UCSD-AML1 (cell line): Measurements from ENCODE around the gene GPR27.

Source experiments
- DNase-seq: peaks from one replicate; lab custom pipeline; 2025; ENCODE audit not compliant: unreplicated experiment; lab: John Stamatoyannopoulos, UW

Gene GPR27

GRCh38 chr3:71732637-71733036 is 21.0 kb upstream of the GPR27 start:
- DNase-seq = no peak

GRCh38 chr3:71733319-71733718 is 20.3 kb upstream of the GPR27 start:
- no peak for DNase-seq

GRCh38 chr3:71734881-71735280 is 18.8 kb upstream of the GPR27 start:
- no peak for DNase-seq

- no peak for DNase-seq
Measured at GRCh38 chr3:71742621-71743020, 11.0 kb upstream of the GPR27 start.

- no peak for DNase-seq
Measured at GRCh38 chr3:71744738-71745137, 8.9 kb upstream of the GPR27 start.

- no peak for DNase-seq
Measured at GRCh38 chr3:71751602-71752001, 2.1 kb upstream of the GPR27 start.

- no peak for DNase-seq
Measured at GRCh38 chr3:71752831-71753700, 589 bp upstream of the GPR27 start.

GRCh38 chr3:71754610-71755253 is 1.1 kb downstream of the GPR27 start:
- no peak for DNase-seq

- no peak for DNase-seq
Measured at GRCh38 chr3:71758091-71758490, 4.4 kb downstream of the GPR27 start.

GRCh38 chr3:71759401-71759800 is 5.7 kb downstream of the GPR27 start:
- DNase-seq = no peak

- no peak for DNase-seq
Measured at GRCh38 chr3:71760140-71760539, 6.5 kb downstream of the GPR27 start.

- DNase-seq = no peak
Measured at GRCh38 chr3:71763426-71763825, 9.8 kb downstream of the GPR27 start.

GRCh38 chr3:71771126-71771525 is 17.5 kb downstream of the GPR27 start:
- no peak for DNase-seq

- no peak for DNase-seq
Measured at GRCh38 chr3:71771884-71772283, 18.2 kb downstream of the GPR27 start.

GRCh38 chr3:71776538-71776937 is 22.9 kb downstream of the GPR27 start:
- no peak for DNase-seq

GRCh38 chr3:71778353-71778752 is 24.7 kb downstream of the GPR27 start:
- DNase-seq = no peak

GRCh38 chr3:71779674-71780377 is 26.2 kb downstream of the GPR27 start:
- no peak for DNase-seq

- no peak for DNase-seq
Measured at GRCh38 chr3:71780430-71780829, 26.8 kb downstream of the GPR27 start.

- no peak for DNase-seq
Measured at GRCh38 chr3:71783152-71783551, 29.5 kb downstream of the GPR27 start.

GRCh38 chr3:71784201-71784913 is 30.7 kb downstream of the GPR27 start:
- DNase-seq = no peak

- DNase-seq = no peak
Measured at GRCh38 chr3:71784914-71785531, 31.4 kb downstream of the GPR27 start, which contains the start of gene PROK2. Gene PROK2, minus strand, starts transcription at chr3:71785148. Its CDS starts 96 bp downstream, at chr3:71785052.
